ENCODE data around the gene MYH9. TPM values are rescaled to one million over a fixed set of nuclear protein-coding genes. Genes with fewer than 3 reads are reported as not detected.

The MYH9 gene
- total RNA-seq, 1 experiment from 2014 or later: 653 TPM

- TF ChIP-seq, protein P1, sequence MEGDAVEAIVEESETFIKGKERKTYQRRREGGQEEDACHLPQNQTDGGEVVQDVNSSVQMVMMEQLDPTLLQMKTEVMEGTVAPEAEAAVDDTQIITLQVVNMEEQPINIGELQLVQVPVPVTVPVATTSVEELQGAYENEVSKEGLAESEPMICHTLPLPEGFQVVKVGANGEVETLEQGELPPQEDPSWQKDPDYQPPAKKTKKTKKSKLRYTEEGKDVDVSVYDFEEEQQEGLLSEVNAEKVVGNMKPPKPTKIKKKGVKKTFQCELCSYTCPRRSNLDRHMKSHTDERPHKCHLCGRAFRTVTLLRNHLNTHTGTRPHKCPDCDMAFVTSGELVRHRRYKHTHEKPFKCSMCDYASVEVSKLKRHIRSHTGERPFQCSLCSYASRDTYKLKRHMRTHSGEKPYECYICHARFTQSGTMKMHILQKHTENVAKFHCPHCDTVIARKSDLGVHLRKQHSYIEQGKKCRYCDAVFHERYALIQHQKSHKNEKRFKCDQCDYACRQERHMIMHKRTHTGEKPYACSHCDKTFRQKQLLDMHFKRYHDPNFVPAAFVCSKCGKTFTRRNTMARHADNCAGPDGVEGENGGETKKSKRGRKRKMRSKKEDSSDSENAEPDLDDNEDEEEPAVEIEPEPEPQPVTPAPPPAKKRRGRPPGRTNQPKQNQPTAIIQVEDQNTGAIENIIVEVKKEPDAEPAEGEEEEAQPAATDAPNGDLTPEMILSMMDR (IDR thresholded peaks at IDR 0.05; ENCODE audit: unreplicated experiment): no peak
- peaks cover 30% of the 10 kb centered on the region for H3K4me1 Mint-ChIP-seq (ENCODE audit: insufficient read depth, unreplicated experiment)
- peak overlapping the region; percentile 78 for H3K27ac Mint-ChIP-seq (ENCODE audit: low read depth, unreplicated experiment)
- no TSS peak for BruUV-seq (replicated peaks)
- CTCF ChIA-PET: interaction anchor here (2.8 to 5.7 kb wide), 2 partner anchors 23 to 148 kb away, joined by 15 to 62 read pairs; no protein-coding TSS in a partner anchor
- intact Hi-C loops (cut with micrococcal nuclease): no loop called here
- no peaks in the 10 kb centered on the region for H3K27me3 Mint-ChIP-seq (ENCODE audit: insufficient read depth, unreplicated experiment)
- no peak overlapping the region for H3K4me3 Mint-ChIP-seq (ENCODE audit: unreplicated experiment)
- no peaks in the 10 kb centered on the region for H3K9me3 Mint-ChIP-seq (ENCODE audit: unreplicated experiment)
- H3K36me3 Mint-ChIP-seq (ENCODE audit: insufficient read depth, unreplicated experiment): peaks cover 90% of the 10 kb centered on the region
- DNase-seq (ENCODE audit: unreplicated experiment): no peak
- POLR2A ChIA-PET: interaction anchor here (1.2 to 7.1 kb wide), 3 partner anchors 10 to 65 kb away, joined by 3 to 111 read pairs (median 16); partner anchors contain the start of gene MYH9
Observed at GRCh38 chr22:36323182-36323854, 64.4 kb downstream of the MYH9 start.

- DNase-seq (ENCODE audit: unreplicated experiment): no peak
- TF ChIP-seq, protein P1 (IDR thresholded peaks at IDR 0.05; ENCODE audit: unreplicated experiment): no peak
- BruUV-seq (replicated peaks): no TSS peak
- Mint-ChIP-seq H3K4me1 (ENCODE audit: insufficient read depth, unreplicated experiment) (peaks cover 23% of the 10 kb centered on the region), H3K36me3 (ENCODE audit: insufficient read depth, unreplicated experiment) (peaks cover 90% of the 10 kb centered on the region), H3K4me3 (ENCODE audit: unreplicated experiment) (no peak overlapping the region), H3K27me3 (ENCODE audit: insufficient read depth, unreplicated experiment) (no peaks in the 10 kb centered on the region), H3K27ac (ENCODE audit: low read depth, unreplicated experiment) (peak overlapping the region; percentile 78), H3K9me3 (ENCODE audit: unreplicated experiment) (no peaks in the 10 kb centered on the region)
- intact Hi-C loops (cut with micrococcal nuclease): no loop called here
- POLR2A ChIA-PET: interaction anchor here (1.2 kb wide), 1 partner anchor 66 kb away, joined by 3 read pairs; the partner anchor contains the start of gene MYH9
- CTCF ChIA-PET: interaction anchor here (1.6 to 5.7 kb wide), 3 partner anchors 18 to 149 kb away, joined by 4 to 62 read pairs (median 15); no protein-coding TSS in a partner anchor
Observed at GRCh38 chr22:36322602-36322915, 65.2 kb downstream of the MYH9 start.

- H3K36me3 Mint-ChIP-seq (ENCODE audit: insufficient read depth, unreplicated experiment): peaks cover 90% of the 10 kb centered on the region
- H3K4me1 Mint-ChIP-seq (ENCODE audit: insufficient read depth, unreplicated experiment): peaks cover 22% of the 10 kb centered on the region
- no peak for DNase-seq (ENCODE audit: unreplicated experiment)
- POLR2A ChIA-PET: interaction anchor here (1.2 kb wide), 2 partner anchors 10 to 66 kb away, joined by 3 to 4 read pairs; partner anchors contain the start of gene MYH9
- CTCF ChIA-PET: interaction anchor here (0.5 to 5.7 kb wide), 5 partner anchors 18 to 1350 kb away, joined by 4 to 62 read pairs (median 5); no protein-coding TSS in a partner anchor
- intact Hi-C loops (cut with micrococcal nuclease): no loop called here
- TF ChIP-seq, protein P1 (IDR thresholded peaks at IDR 0.05; ENCODE audit: unreplicated experiment): no peak
- no peak overlapping the region for H3K27ac Mint-ChIP-seq (ENCODE audit: low read depth, unreplicated experiment)
- H3K27me3 Mint-ChIP-seq (ENCODE audit: insufficient read depth, unreplicated experiment): no peaks in the 10 kb centered on the region
- BruUV-seq (replicated peaks): no TSS peak
- H3K4me3 Mint-ChIP-seq (ENCODE audit: unreplicated experiment): no peak overlapping the region
- no peaks in the 10 kb centered on the region for H3K9me3 Mint-ChIP-seq (ENCODE audit: unreplicated experiment)
Observed at GRCh38 chr22:36321797-36322601, 65.8 kb downstream of the MYH9 start.

DNA sequence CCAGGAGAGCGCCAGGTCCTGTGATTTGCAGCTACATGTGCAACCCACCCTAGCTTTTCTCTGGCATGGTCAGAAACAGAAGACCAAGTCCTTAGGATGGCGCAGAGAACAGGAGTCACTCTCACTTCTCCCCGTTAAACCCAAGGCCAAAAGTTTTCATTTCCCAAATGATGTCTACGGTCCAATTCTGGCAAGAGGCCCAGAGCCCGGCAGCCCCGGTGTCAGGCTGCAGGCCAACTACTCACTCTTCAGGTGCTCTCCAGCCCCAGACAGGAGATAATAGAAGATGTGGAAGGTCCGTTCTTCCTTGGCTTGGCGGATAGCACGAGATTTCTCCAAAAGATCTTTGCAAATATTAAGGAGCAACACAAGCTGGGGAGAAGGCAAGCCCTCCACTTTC, 67.2 kb downstream of the MYH9 start:
- peaks cover 90% of the 10 kb centered on the region for H3K36me3 Mint-ChIP-seq (ENCODE audit: insufficient read depth, unreplicated experiment)
- no peaks in the 10 kb centered on the region for H3K27me3 Mint-ChIP-seq (ENCODE audit: insufficient read depth, unreplicated experiment)
- intact Hi-C loops (cut with micrococcal nuclease): no loop called here
- H3K4me1 Mint-ChIP-seq (ENCODE audit: insufficient read depth, unreplicated experiment): peaks cover 10% of the 10 kb centered on the region
- H3K4me3 Mint-ChIP-seq (ENCODE audit: unreplicated experiment): no peak overlapping the region
- DNase-seq (ENCODE audit: unreplicated experiment): no peak
- BruUV-seq (replicated peaks): no TSS peak
- no peaks in the 10 kb centered on the region for H3K9me3 Mint-ChIP-seq (ENCODE audit: unreplicated experiment)
- ChIA-PET CTCF (interaction anchor here (0.7 to 5.7 kb wide), 2 partner anchors 20 to 36 kb away, joined by 3 to 62 read pairs; no protein-coding TSS in a partner anchor), POLR2A (interaction anchor here (0.7 to 1.2 kb wide), 4 partner anchors 9 to 150 kb away, joined by 3 to 4 read pairs (median 4); no protein-coding TSS in a partner anchor)
- H3K27ac Mint-ChIP-seq (ENCODE audit: low read depth, unreplicated experiment): no peak overlapping the region
- TF ChIP-seq, protein P1 (IDR thresholded peaks at IDR 0.05; ENCODE audit: unreplicated experiment): no peak

All from MCF 10A (cell line).